Activated CD8-positive, alpha-beta T cell treated with anti-CD3 and anti-CD28 coated beads for 36 hours (primary cell): Measurements from ENCODE around the gene CHCHD3. TPM values are rescaled to one million over a fixed set of nuclear protein-coding genes. Genes with fewer than 3 reads are reported as not detected.

Experiments
- ATAC-seq: fragments of 200-7000 bp; cut with Tn5 transposase; one replicate; pipeline ENCODE4 v1.10.0; 2021; ENCODE audit warnings: mild to moderate bottlenecking, moderate library complexity
- CTCF ChIA-PET: fragments of 350-600 bp; sonication (Branson Sonifier 250); formaldehyde crosslinking; loops from one replicate; lab custom pipeline; 2021; ENCODE audit warnings: antibody characterized with exemption; lab: Charles Lee
- POLR2A ChIA-PET: fragments of 350-600 bp; sonication (Branson Sonifier 250); formaldehyde crosslinking; loops from one replicate; lab custom pipeline; 2021; ENCODE audit warnings: antibody characterized with exemption; lab: Charles Lee
- DNase-seq: peaks from one replicate; pipeline ENCODE4 v3.0.0-alpha.2; 2020
- H3K27ac Mint-ChIP-seq: one replicate; pipeline ENCODE4 v1.8.0; 2021; ENCODE audit warnings: mild to moderate bottlenecking, mixed read lengths
- H3K27me3 Mint-ChIP-seq: one replicate; pipeline ENCODE4 v1.8.0; 2021; ENCODE audit warnings: mixed read lengths
- H3K36me3 Mint-ChIP-seq: one replicate; pipeline ENCODE4 v1.8.0; 2021; ENCODE audit warnings: low read depth, mixed read lengths
- H3K4me1 Mint-ChIP-seq: one replicate; pipeline ENCODE4 v1.8.0; 2021; ENCODE audit warnings: low read depth, mixed read lengths
- H3K4me3 Mint-ChIP-seq: one replicate; pipeline ENCODE4 v1.8.0; 2021; ENCODE audit warnings: mild to moderate bottlenecking, moderate library complexity, mixed read lengths
- H3K9me3 Mint-ChIP-seq: one replicate; pipeline ENCODE4 v1.8.0; 2021; ENCODE audit warnings: mixed read lengths
- CTCF ChIP-seq: fragments of 200-600 bp; IDR thresholded peaks from one replicate; pipeline ENCODE4 v1.8.0; 2022; ENCODE audit warnings: antibody characterized with exemption, mild to moderate bottlenecking
- intact Hi-C: fragments of 100-400 bp; cut with micrococcal nuclease; formaldehyde crosslinking; loops from one replicate; pipeline ENCODE4 v1.10.0; 2022
- total RNA-seq, 2 experiments: library from RNA; stranded (reverse); gene quantifications; one replicate each; pipeline ENCODE4 v1.2.3, GENCODE V29; 2021

The CHCHD3 gene
- total RNA-seq, 2 experiments from 2014 or later = 61.4 to 63.4 TPM

- no peaks in the 10 kb centered on the region for H3K9me3 Mint-ChIP-seq
- no peak overlapping the region for H3K27ac Mint-ChIP-seq
- CTCF ChIA-PET = no interaction called here
- H3K4me3 Mint-ChIP-seq = no peak overlapping the region
- no peaks in the 10 kb centered on the region for H3K27me3 Mint-ChIP-seq
- H3K4me1 Mint-ChIP-seq = peaks cover 20% of the 10 kb centered on the region
- DNase-seq (no peak), ATAC-seq (no peak)
- POLR2A ChIA-PET = no interaction called here
- no peak for TF ChIP-seq CTCF
- H3K36me3 Mint-ChIP-seq = no peaks in the 10 kb centered on the region
- intact Hi-C loops = no loop called here
Measured at GRCh38 chr7:132996581-132997242, 85.2 kb downstream of the CHCHD3 start.

- H3K4me1 Mint-ChIP-seq = peaks cover 24% of the 10 kb centered on the region
- no peak overlapping the region for H3K27ac Mint-ChIP-seq
- H3K36me3 Mint-ChIP-seq = peaks cover 7% of the 10 kb centered on the region
- no peaks in the 10 kb centered on the region for H3K9me3 Mint-ChIP-seq
- no peak for TF ChIP-seq CTCF
- ATAC-seq (no peak), DNase-seq (no peak)
- H3K4me3 Mint-ChIP-seq = no peak overlapping the region
- ChIA-PET POLR2A (no interaction called here), CTCF (no interaction called here)
- H3K27me3 Mint-ChIP-seq = no peaks in the 10 kb centered on the region
- intact Hi-C loops = no loop called here
Measured at GRCh38 chr7:132993377-132994013, 88.4 kb downstream of the CHCHD3 start.

- no peak for TF ChIP-seq CTCF
- Mint-ChIP-seq H3K36me3 (peaks cover 13% of the 10 kb centered on the region), H3K27ac (no peak overlapping the region), H3K4me1 (peaks cover 24% of the 10 kb centered on the region), H3K9me3 (no peaks in the 10 kb centered on the region), H3K27me3 (no peaks in the 10 kb centered on the region), H3K4me3 (no peak overlapping the region)
- ChIA-PET CTCF (interaction anchor here (0.8 kb wide), 1 partner anchor 273 kb away, joined by 4 read pairs; no protein-coding TSS in a partner anchor), POLR2A (interaction anchor here (0.6 kb wide), 1 partner anchor 213 kb away, joined by 5 read pairs; no protein-coding TSS in a partner anchor)
- intact Hi-C loops = no loop called here
- ATAC-seq (no peak), DNase-seq (no peak)
Measured at GRCh38 chr7:132991615-132992587, 90.0 kb downstream of the CHCHD3 start.

GRCh38 chr7:132988117-132988516 lies 93.8 kb downstream of the CHCHD3 start:
- Mint-ChIP-seq H3K4me1 (peaks cover 7% of the 10 kb centered on the region), H3K27me3 (no peaks in the 10 kb centered on the region), H3K36me3 (peaks cover 19% of the 10 kb centered on the region), H3K27ac (no peak overlapping the region), H3K9me3 (peaks cover 1% of the 10 kb centered on the region), H3K4me3 (no peak overlapping the region)
- no peak for TF ChIP-seq CTCF
- DNase-seq = no peak
- intact Hi-C loops = no loop called here
- ChIA-PET CTCF (no interaction called here), POLR2A (no interaction called here)
- ATAC-seq = no peak
